Endothelial cell (in vitro differentiated cells): ENCODE measurements around the gene DSG1. TPM values are rescaled to one million over a fixed set of nuclear protein-coding genes. Genes with fewer than 3 reads are reported as not detected.

Experiments used
- DNase-seq: peaks from one replicate; pipeline ENCODE4 v3.0.0; 2021; ENCODE audit warnings: low spot score
- H3K27ac Mint-ChIP-seq: one replicate; pipeline ENCODE4 v1.8.0; 2021; ENCODE audit warnings: mixed read lengths, inconsistent platforms; ENCODE audit not compliant: unreplicated experiment
- H3K27me3 Mint-ChIP-seq: one replicate; pipeline ENCODE4 v1.8.0; 2021; ENCODE audit warnings: mild to moderate bottlenecking, moderate library complexity, mixed read lengths, inconsistent platforms; ENCODE audit not compliant: unreplicated experiment
- H3K36me3 Mint-ChIP-seq: one replicate; pipeline ENCODE4 v1.8.0; 2021; ENCODE audit warnings: mild to moderate bottlenecking, low read depth, mixed read lengths, inconsistent platforms; ENCODE audit not compliant: unreplicated experiment
- H3K4me1 Mint-ChIP-seq: one replicate; pipeline ENCODE4 v1.8.0; 2021; ENCODE audit warnings: mild to moderate bottlenecking, mixed read lengths, inconsistent platforms; ENCODE audit not compliant: unreplicated experiment
- H3K4me3 Mint-ChIP-seq: one replicate; pipeline ENCODE4 v1.8.0; 2021; ENCODE audit warnings: mild to moderate bottlenecking, mixed read lengths, inconsistent platforms; ENCODE audit not compliant: unreplicated experiment
- H3K9me3 Mint-ChIP-seq: one replicate; pipeline ENCODE4 v1.8.0; 2021; ENCODE audit warnings: mixed read lengths, inconsistent platforms; ENCODE audit not compliant: unreplicated experiment
- total RNA-seq: library from RNA; stranded (reverse); fragmentation: NEBNext Ultra II Directional; extraction: Animal tissue kit (Norgen Biotek cat#: 25700); gene quantifications from one replicate; pipeline ENCODE4 v1.2.1, GENCODE V29; 2021; ENCODE audit not compliant: unreplicated experiment
- TF ChIP-seq, protein P1 (sequence below): fragments of 200-600 bp; sonication (generic); IDR thresholded peaks from one replicate; pipeline ENCODE4 v1.5.0; 2021; ENCODE audit warnings: antibody characterized with exemption; ENCODE audit not compliant: unreplicated experiment

DSG1 gene
- total RNA-seq, 1 donor from 2014 or later = not detected

DNA sequence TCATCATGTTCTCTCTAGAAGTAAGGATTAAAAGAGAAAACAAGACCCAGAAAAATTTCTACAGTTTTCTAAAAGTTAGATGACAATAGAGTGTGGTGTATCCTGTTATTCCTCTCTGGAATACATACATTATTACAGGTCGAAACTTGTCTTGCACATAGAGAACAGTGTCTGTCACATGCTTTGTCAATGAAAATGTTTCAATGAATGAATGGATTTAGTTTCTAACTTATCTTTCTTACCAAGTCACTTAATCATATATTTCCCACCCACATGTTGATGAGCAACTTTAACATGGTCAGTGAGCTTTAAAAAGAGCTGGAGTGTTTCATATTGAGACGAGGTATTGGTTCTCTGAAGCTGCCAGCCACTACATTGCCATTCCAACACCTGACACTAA, 63.0 kb downstream of the DSG1 start:
- no peaks in the 10 kb centered on the region for H3K9me3 Mint-ChIP-seq
- H3K36me3 Mint-ChIP-seq = no peaks in the 10 kb centered on the region
- no peak overlapping the region for H3K4me3 Mint-ChIP-seq
- DNase-seq = no peak
- no peaks in the 10 kb centered on the region for H3K27me3 Mint-ChIP-seq
- no peak overlapping the region for H3K27ac Mint-ChIP-seq
- TF ChIP-seq, protein P1, sequence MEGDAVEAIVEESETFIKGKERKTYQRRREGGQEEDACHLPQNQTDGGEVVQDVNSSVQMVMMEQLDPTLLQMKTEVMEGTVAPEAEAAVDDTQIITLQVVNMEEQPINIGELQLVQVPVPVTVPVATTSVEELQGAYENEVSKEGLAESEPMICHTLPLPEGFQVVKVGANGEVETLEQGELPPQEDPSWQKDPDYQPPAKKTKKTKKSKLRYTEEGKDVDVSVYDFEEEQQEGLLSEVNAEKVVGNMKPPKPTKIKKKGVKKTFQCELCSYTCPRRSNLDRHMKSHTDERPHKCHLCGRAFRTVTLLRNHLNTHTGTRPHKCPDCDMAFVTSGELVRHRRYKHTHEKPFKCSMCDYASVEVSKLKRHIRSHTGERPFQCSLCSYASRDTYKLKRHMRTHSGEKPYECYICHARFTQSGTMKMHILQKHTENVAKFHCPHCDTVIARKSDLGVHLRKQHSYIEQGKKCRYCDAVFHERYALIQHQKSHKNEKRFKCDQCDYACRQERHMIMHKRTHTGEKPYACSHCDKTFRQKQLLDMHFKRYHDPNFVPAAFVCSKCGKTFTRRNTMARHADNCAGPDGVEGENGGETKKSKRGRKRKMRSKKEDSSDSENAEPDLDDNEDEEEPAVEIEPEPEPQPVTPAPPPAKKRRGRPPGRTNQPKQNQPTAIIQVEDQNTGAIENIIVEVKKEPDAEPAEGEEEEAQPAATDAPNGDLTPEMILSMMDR = no peak
- no peaks in the 10 kb centered on the region for H3K4me1 Mint-ChIP-seq

DNA sequence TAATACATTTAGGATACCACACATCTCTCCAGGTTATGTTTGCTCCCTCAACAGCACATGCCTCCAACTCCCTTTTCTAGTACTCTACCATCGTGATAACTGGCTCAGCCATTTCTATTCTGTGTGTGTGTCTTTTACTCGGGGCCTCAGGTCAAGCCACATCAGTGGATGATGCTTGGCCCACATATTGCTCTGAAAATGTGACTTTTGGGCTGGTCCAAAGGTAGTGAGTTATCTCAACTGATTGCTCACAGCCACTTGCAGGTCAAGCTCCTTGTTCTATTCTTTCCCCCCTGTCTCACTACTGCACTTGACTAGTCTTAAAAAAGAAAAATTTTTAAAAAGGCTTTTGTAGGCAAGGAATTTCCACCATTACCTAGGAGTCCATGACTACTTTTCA, 64.1 kb downstream of the DSG1 start:
- Mint-ChIP-seq H3K27ac (no peak overlapping the region), H3K36me3 (no peaks in the 10 kb centered on the region), H3K9me3 (no peaks in the 10 kb centered on the region), H3K27me3 (no peaks in the 10 kb centered on the region), H3K4me1 (no peaks in the 10 kb centered on the region), H3K4me3 (no peak overlapping the region)
- no peak for DNase-seq
- TF ChIP-seq, protein P1 = no peak

DNA sequence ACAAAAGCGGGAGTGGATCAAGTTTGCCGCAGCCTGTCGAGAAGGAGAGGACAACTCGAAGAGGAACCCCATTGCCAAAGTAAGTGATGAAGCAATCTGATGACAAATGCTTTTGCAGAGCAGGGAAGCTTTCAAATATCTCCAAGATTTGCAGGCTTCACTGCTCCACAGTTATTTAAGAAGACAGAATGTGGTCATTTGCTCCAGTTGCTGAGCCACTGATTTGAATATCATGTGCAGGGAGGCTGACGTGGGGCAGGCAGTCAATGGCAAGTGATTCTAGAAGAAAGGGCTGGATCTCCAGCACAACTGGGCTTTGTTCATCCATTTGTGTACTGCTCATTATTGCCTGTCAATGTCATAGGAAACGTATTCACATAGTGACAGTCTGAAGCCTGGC, 68.8 kb downstream of the DSG1 start:
- no peaks in the 10 kb centered on the region for H3K36me3 Mint-ChIP-seq
- H3K27ac Mint-ChIP-seq = no peak overlapping the region
- no peaks in the 10 kb centered on the region for H3K27me3 Mint-ChIP-seq
- TF ChIP-seq, protein P1 = no peak
- no peaks in the 10 kb centered on the region for H3K9me3 Mint-ChIP-seq
- DNase-seq = no peak
- H3K4me1 Mint-ChIP-seq = no peaks in the 10 kb centered on the region
- no peak overlapping the region for H3K4me3 Mint-ChIP-seq

DNA sequence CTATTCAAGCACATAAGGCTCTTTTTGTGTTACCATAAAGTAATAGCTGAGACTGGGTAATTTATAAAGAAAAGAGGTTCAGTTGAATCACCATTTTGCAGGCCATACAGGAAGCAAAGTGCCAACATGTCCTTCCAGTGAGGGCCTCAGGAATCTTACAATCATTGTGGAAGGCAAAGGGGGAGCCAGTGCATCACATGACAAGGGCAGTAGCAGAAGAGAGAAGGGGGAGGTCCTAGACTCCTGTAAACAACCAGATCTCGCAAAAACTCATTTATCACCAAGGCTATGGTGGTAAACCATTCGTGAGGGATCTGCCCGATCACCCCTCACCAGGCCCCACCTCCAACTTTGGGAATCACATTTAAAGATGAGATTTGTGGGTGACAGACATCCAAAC, 75.3 kb downstream of the DSG1 start:
- no peaks in the 10 kb centered on the region for H3K27me3 Mint-ChIP-seq
- no peak overlapping the region for H3K4me3 Mint-ChIP-seq
- H3K27ac Mint-ChIP-seq = no peak overlapping the region
- TF ChIP-seq, protein P1 = no peak
- peaks cover 11% of the 10 kb centered on the region for H3K4me1 Mint-ChIP-seq
- no peaks in the 10 kb centered on the region for H3K9me3 Mint-ChIP-seq
- no peaks in the 10 kb centered on the region for H3K36me3 Mint-ChIP-seq
- DNase-seq = no peak

DNA sequence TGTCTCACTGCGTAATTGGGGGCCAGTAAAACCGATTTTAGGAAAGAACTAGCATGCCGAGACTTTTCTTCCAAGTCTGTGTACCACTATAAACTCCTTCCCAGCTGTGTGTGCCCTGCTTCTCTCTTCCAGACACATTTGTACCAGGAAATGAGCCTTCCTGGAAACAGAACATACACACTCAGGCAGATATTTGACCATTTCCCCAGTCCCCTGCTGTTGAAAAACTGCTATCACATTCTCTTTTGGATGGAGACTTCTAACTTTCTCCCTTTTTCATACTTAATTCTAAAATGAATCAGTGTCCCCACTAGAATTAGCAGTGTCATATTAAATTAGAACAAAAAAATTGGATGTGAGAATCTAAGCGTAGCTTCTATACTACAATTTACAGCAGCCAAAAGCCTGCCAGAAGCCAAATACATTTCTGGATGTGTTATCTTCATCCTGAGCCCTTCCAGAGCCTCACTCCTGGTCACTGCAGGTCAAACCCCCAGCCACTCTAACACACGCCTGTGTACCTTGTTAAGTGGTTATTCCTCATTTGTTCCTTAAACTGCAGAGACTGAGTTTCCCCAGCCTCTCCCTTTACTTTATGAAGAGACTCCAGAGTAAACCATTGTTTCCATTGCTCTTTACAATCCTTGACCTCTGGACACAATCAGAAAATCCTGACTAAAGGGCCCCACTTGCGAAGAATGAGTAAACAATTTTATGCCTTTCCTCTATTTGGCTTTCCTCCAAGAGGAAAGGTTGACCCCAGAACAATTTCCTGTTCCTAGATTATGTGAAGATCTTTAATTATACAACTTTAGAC, 79.0 kb downstream of the DSG1 start:
- Mint-ChIP-seq H3K36me3 (no peaks in the 10 kb centered on the region), H3K4me3 (no peak overlapping the region), H3K4me1 (peaks cover 11% of the 10 kb centered on the region), H3K9me3 (no peaks in the 10 kb centered on the region), H3K27me3 (peaks cover 2% of the 10 kb centered on the region), H3K27ac (peak overlapping the region; percentile 86)
- no peak for DNase-seq
- TF ChIP-seq, protein P1 = peak; percentile 40
